Subcutaneous abdominal adipose tissue (tissue), 5 donors: ENCODE measurements around the gene COL8A2.

ENCODE experiments used
- H3K27ac ChIP-seq: one replicate; pipeline ENCODE4 v1.7.0; 2013; ENCODE audit warnings: low read depth, mild to moderate bottlenecking, inconsistent platforms, low read length, moderate library complexity
- H3K27me3 ChIP-seq, 5 donors: one replicate each; pipeline ENCODE4 v1.7.0; 2013; ENCODE audit warnings: low read length in 5 of 5, inconsistent platforms in 1 of 5; ENCODE audit not compliant: control insufficient read depth in 5 of 5, insufficient read depth in 4 of 5
- H3K36me3 ChIP-seq, 5 donors: one replicate each; pipeline ENCODE4 v1.7.0; 2013; ENCODE audit warnings: low read length in 5 of 5; ENCODE audit not compliant: control insufficient read depth in 5 of 5, insufficient read depth in 5 of 5
- H3K4me1 ChIP-seq, 5 donors: one replicate each; pipeline ENCODE4 v1.7.0; 2013; ENCODE audit warnings: low read length in 5 of 5, mild to moderate bottlenecking in 3 of 5, moderate library complexity in 1 of 5; ENCODE audit not compliant: control insufficient read depth in 5 of 5, insufficient read depth in 5 of 5
- H3K4me3 ChIP-seq, 5 donors: one replicate each; pipeline ENCODE4 v1.7.0; 2013; ENCODE audit warnings: low read length in 5 of 5, low read depth in 1 of 5
- H3K9ac ChIP-seq, 5 donors: one replicate each; pipeline ENCODE4 v1.7.0; 2013; ENCODE audit warnings: low read length in 5 of 5, mild to moderate bottlenecking in 4 of 5, moderate library complexity in 3 of 5
- H3K9me3 ChIP-seq, 5 donors: one replicate each; pipeline ENCODE4 v1.7.0; 2013; ENCODE audit warnings: low read length in 5 of 5; ENCODE audit not compliant: control insufficient read depth in 5 of 5
- donor health status: healthy.
- donor health status: healthy.
- donor health status: healthy.
- donor health status: healthy.
- donor health status: healthy.

Gene COL8A2

DNA sequence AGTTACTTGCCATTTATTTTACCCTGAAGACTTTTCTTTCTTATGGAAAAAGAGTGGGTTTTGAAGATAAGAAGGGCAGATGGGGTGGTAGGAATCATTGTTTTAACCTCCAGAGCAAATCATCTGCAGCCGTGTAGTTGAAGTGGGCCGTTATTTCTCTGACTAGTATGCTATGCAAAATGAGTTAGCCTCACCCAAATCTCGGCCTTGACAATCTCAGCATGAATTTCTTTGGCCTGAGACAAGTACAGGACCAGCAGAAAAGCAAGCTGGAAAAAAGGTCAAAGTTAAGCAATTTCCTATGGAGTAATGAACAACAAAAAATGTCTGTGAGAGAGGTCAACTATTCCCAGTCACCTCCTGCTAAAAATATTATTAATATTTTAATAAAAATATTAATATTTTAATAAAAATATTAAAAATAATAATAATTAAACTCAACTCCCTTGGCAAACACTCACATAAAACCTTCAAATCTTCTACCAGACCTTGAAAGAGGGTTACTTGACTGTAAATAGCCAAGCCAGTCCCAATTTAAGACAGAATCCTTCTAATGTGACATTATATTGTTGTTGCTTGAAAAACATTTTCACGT is 47.9 kb downstream of the COL8A2 start:
- no peak overlapping the region for H3K9ac ChIP-seq
- peaks cover 0 to 4% (median 0%) of the 10 kb centered on the region in 5 donors for H3K4me1 ChIP-seq

GRCh38 chr1:36070349-36070748 is 54.7 kb downstream of the COL8A2 start:
- H3K27ac ChIP-seq, result no peak overlapping the region
- H3K4me1 ChIP-seq, result no peaks in the 10 kb centered on the region
- no peaks in the 10 kb centered on the region for H3K27me3 ChIP-seq
- no peaks in the 10 kb centered on the region for H3K9me3 ChIP-seq
- peaks cover 0 to 6% (median 0%) of the 10 kb centered on the region in 5 donors for H3K36me3 ChIP-seq
- no peak overlapping the region for H3K4me3 ChIP-seq
- H3K9ac ChIP-seq, result no peak overlapping the region

More for the DNA sequence above, 47.9 kb downstream of the COL8A2 start:
- Histone ChIP-seq H3K9me3 (no peaks in the 10 kb centered on the region), H3K27ac (no peak overlapping the region), H3K36me3 (no peaks in the 10 kb centered on the region), H3K27me3 (no peaks in the 10 kb centered on the region), H3K4me3 (no peak overlapping the region)

DNA sequence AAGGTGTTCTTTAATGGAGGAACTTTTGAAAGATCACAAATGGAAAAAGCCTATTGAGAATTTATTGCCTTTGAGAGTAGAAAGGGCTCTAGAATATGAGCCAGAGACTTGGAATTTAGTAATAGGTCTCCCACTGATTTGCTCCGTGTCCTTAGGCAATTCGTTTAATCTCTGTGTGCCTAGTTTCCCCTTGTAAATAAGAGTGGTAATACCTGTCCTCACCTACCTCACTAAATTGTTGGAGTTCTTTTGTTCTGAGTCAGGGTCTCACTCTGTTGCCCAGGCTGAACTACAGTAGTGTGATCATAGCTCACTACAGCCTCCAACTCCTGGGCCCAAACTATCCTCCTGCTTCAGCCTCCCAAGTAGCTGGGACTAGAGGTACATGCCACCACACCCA is 56.2 kb downstream of the COL8A2 start:
- H3K4me3 ChIP-seq, result no peak overlapping the region
- no peak overlapping the region for H3K9ac ChIP-seq
- H3K9me3 ChIP-seq, result no peaks in the 10 kb centered on the region
- H3K36me3 ChIP-seq, result peaks cover 0 to 7% (median 0%) of the 10 kb centered on the region in 5 donors
- no peaks in the 10 kb centered on the region for H3K27me3 ChIP-seq
- H3K4me1 ChIP-seq, result no peaks in the 10 kb centered on the region
- no peak overlapping the region for H3K27ac ChIP-seq

GRCh38 chr1:36067871-36068270 is 57.2 kb downstream of the COL8A2 start:
- Histone ChIP-seq H3K4me3 (no peak overlapping the region), H3K36me3 (peaks cover 0 to 10% (median 0%) of the 10 kb centered on the region in 5 donors), H3K27me3 (no peaks in the 10 kb centered on the region), H3K4me1 (no peaks in the 10 kb centered on the region), H3K9ac (no peak overlapping the region), H3K27ac (no peak overlapping the region), H3K9me3 (no peaks in the 10 kb centered on the region)

DNA sequence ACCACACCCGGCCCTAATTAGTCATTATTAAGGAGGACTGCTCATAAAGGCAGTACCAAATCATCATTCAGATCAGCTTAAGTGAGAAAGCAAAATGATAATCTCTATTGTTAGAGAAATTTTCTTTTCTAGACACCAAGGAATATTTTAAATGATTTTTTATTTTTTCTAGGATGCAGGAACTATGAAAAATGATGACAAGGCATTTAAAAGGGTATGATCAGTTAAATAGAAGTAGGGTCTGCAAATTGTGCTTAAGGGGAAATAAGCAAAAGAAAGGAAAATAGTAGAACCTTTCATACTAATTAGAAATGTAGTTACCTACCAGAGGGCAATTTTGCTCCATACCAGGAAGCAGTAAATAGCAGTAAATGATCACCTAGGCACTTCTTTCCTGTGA is 62.7 kb downstream of the COL8A2 start:
- no peaks in the 10 kb centered on the region for H3K9me3 ChIP-seq
- H3K27me3 ChIP-seq, result no peaks in the 10 kb centered on the region
- no peaks in the 10 kb centered on the region for H3K4me1 ChIP-seq
- H3K36me3 ChIP-seq, result peaks cover 0 to 10% (median 2%) of the 10 kb centered on the region in 5 donors
- H3K9ac ChIP-seq, result no peak overlapping the region
- H3K4me3 ChIP-seq, result no peak overlapping the region
- no peak overlapping the region for H3K27ac ChIP-seq

- no peak overlapping the region for H3K4me3 ChIP-seq
- H3K27ac ChIP-seq, result no peak overlapping the region
- no peaks in the 10 kb centered on the region for H3K4me1 ChIP-seq
- H3K27me3 ChIP-seq, result no peaks in the 10 kb centered on the region
- H3K9me3 ChIP-seq, result no peaks in the 10 kb centered on the region
- peaks cover 11 to 28% (median 18%) of the 10 kb centered on the region in 5 donors for H3K36me3 ChIP-seq
- no peak overlapping the region for H3K9ac ChIP-seq
These were observed 69.3 kb downstream of the COL8A2 start for GRCh38 chr1:36055706-36056105.

DNA sequence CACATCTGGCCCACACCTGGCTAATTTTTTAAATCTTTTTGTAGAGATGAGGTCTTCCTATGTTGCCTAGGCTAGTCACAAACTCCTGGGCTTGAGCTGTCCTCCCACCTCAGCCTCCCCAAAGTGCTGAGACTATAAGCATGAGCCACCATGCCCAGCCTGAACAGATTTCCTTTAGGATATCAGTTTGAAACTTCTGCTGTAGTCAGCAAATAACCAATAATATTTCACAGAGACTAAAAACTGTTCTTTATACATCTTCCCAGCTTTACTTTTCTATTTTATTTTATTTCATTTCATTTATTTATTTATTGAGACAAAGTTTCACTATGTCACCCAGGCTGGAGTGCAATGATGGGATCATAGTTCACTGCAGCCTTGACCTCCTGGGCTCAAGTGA is 71.0 kb downstream of the COL8A2 start:
- Histone ChIP-seq H3K4me3 (no peak overlapping the region), H3K9ac (no peak overlapping the region), H3K36me3 (peaks cover 12 to 27% (median 20%) of the 10 kb centered on the region in 5 donors), H3K4me1 (no peaks in the 10 kb centered on the region), H3K9me3 (no peaks in the 10 kb centered on the region), H3K27me3 (no peaks in the 10 kb centered on the region), H3K27ac (no peak overlapping the region)

DNA sequence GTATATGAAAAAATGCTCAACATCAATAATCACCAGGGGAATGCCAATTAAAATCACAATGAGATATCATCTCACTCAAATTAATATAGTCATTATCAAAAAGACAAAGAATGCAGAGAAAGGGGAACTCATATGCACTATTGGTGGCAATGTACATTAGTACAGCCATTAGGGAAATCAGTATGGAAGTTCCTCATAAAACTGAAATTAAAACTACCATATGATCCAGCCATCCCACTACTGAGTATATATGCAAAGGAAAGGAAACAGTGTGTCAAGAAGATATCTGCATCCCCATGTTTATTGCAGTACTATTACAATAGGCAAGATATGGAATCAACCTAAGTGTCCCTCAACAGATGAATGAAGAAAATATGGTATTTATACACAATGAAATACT is 73.2 kb downstream of the COL8A2 start:
- Histone ChIP-seq H3K27me3 (no peaks in the 10 kb centered on the region), H3K4me1 (no peaks in the 10 kb centered on the region), H3K4me3 (no peak overlapping the region), H3K27ac (no peak overlapping the region), H3K36me3 (peaks cover 21 to 44% (median 30%) of the 10 kb centered on the region in 5 donors), H3K9me3 (peaks cover 0 to 3% (median 0%) of the 10 kb centered on the region in 5 donors), H3K9ac (no peak overlapping the region)
